Kidney (tissue), 14 donors: ENCODE data around the gene ANO6. TPM values are rescaled to one million over a fixed set of nuclear protein-coding genes. Genes with fewer than 3 reads are reported as not detected.

Source experiments
- DNase-seq, 5 donors: peaks; one replicate each; pipeline ENCODE4 v3.0.0-alpha.2; 2013 to 2020
- FAIRE-seq: peaks from 2 replicates; lab custom pipeline; 2012; peaks lifted over from hg19 to GRCh38; lab: Jason Lieb, UNC
- H3K27ac ChIP-seq, 2 donors: one replicate each; pipeline ENCODE4 v1.7.0; 2013; ENCODE audit warnings: low read depth in 2 of 2, low read length in 2 of 2, inconsistent platforms in 1 of 2
- H3K27me3 ChIP-seq: one replicate; pipeline ENCODE4 v1.7.1; 2013; ENCODE audit warnings: low read length, inconsistent platforms; ENCODE audit not compliant: control insufficient read depth, insufficient read depth
- H3K36me3 ChIP-seq, 3 donors: one replicate each; pipeline versions ENCODE4 v1.7.0 to v1.7.1; 2013; ENCODE audit warnings: low read length in 3 of 3, control low read depth in 1 of 3, inconsistent platforms in 1 of 3; ENCODE audit not compliant: insufficient read depth in 3 of 3, control insufficient read depth in 2 of 3
- H3K4me1 ChIP-seq, 3 donors: one replicate each; pipeline versions ENCODE4 v1.7.0 to v1.7.1; 2013; ENCODE audit warnings: low read length in 3 of 3, inconsistent platforms in 1 of 3, low read depth in 1 of 3; ENCODE audit not compliant: control insufficient read depth in 2 of 3, insufficient read depth in 2 of 3
- H3K4me3 ChIP-seq, 3 donors: one replicate each; pipeline versions ENCODE4 v1.7.0 to v1.8.1; 2013; ENCODE audit warnings: low read length in 3 of 3, control low read depth in 1 of 3, inconsistent platforms in 1 of 3
- H3K9ac ChIP-seq, 3 donors: one replicate each; pipeline versions ENCODE4 v1.7.0 to v1.7.1; 2013; ENCODE audit warnings: low read length in 3 of 3, control low read depth in 1 of 3, inconsistent platforms in 1 of 3
- H3K9me3 ChIP-seq, 3 donors: one replicate each; pipeline versions ENCODE4 v1.7.0 to v1.7.1; 2013; ENCODE audit warnings: low read length in 3 of 3, control low read depth in 1 of 3, inconsistent platforms in 1 of 3; ENCODE audit not compliant: control insufficient read depth in 2 of 3, insufficient read depth in 1 of 3
- intact Hi-C: fragments of 100-400 bp; cut with DNase I; formaldehyde crosslinking; loops from one replicate; pipeline ENCODE4 v1.11.1; 2022
- polyA plus RNA-seq: library from polyadenylated mRNA; stranded (reverse); fragments of 350-450 nt; fragmentation: Illumina TruSeq; extraction: RNeasy Lipid Tissue Mini Kit (QIAGEN cat#74804); gene quantifications from one replicate; pipeline ENCODE4 v1.2.3, GENCODE V29; 2014; ENCODE audit warnings: low read depth, low replicate concordance; ENCODE audit not compliant: insufficient read depth
- total RNA-seq: library from RNA; stranded (reverse); fragmentation: NEBNext Ultra II Directional; extraction: Animal tissue kit (Norgen Biotek cat#: 25700); gene quantifications from one replicate; pipeline ENCODE4 v1.2.1, GENCODE V29; 2021
- TF ChIP-seq, protein P1 (sequence below): IDR thresholded peaks from 3 replicates; pipeline ENCODE4 v1.5.1; 2012; ENCODE audit warnings: mild to moderate bottlenecking, moderate library complexity, borderline replicate concordance; ENCODE audit not compliant: insufficient read depth; ENCODE audit errors: extremely low read depth
- donor health status: control.
- donor health status: control.
- donor health status: control.
- donor health status: control.
- donor health status: control.
- donor health status: DM: yes; HTN: yes; CAD: no.
- donor health status: Normal renal cell carcinoma (clear cell type).

ANO6 gene
- total and polyA plus RNA-seq, 2 donors from 2014 or later = 17.2 to 46.3 TPM

DNA sequence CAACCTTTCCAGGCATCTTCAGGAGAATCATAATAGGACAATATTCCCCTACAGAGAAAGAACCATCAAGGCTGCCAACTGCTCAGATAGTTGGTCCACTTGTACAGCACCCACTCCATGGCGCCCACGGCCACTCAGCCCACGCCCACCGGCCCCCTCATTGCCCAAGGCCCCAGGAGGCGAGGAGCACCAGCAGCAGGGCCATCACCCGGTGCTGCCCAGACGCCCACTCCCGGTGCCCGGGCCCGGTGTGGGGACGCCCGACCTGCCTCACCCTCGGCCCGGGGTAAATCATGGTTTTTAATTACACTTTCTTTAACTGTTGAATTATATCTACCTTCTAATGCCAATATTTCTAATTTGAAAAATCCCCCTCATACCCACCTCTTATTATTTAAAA lies 41.3 kb upstream of the ANO6 start:
- intact Hi-C loops = no loop called here
- TF ChIP-seq, protein P1, sequence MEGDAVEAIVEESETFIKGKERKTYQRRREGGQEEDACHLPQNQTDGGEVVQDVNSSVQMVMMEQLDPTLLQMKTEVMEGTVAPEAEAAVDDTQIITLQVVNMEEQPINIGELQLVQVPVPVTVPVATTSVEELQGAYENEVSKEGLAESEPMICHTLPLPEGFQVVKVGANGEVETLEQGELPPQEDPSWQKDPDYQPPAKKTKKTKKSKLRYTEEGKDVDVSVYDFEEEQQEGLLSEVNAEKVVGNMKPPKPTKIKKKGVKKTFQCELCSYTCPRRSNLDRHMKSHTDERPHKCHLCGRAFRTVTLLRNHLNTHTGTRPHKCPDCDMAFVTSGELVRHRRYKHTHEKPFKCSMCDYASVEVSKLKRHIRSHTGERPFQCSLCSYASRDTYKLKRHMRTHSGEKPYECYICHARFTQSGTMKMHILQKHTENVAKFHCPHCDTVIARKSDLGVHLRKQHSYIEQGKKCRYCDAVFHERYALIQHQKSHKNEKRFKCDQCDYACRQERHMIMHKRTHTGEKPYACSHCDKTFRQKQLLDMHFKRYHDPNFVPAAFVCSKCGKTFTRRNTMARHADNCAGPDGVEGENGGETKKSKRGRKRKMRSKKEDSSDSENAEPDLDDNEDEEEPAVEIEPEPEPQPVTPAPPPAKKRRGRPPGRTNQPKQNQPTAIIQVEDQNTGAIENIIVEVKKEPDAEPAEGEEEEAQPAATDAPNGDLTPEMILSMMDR = no peak
- Histone ChIP-seq H3K36me3 (no peaks in the 10 kb centered on the region), H3K4me1 (no peaks in the 10 kb centered on the region), H3K4me3 (no peak overlapping the region), H3K27me3 (no peaks in the 10 kb centered on the region), H3K9me3 (peaks cover 0 to 19% (median 5%) of the 10 kb centered on the region in 3 donors), H3K27ac (no peak overlapping the region), H3K9ac (no peak overlapping the region)
- FAIRE-seq (no peak), DNase-seq (no peak)

DNA sequence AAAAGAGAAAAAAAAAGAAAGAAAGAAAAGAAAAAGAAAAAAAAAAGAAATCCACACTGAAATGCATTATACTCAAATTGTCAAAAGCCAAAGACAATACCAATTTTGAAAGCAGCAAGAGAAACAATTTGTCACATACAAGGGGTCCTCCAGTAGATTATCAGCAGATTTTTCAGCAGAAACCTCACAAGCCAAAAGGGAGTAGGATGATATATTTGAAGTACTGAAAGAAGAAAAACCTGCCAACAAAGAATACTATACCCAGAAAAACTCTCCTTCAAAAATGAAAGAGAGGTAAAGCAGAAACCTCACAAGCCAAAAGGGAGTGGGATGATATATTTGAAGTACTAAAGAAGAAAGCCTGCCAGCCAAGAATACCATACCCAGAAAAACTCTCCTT lies 37.1 kb upstream of the ANO6 start:
- Histone ChIP-seq H3K4me3 (no peak overlapping the region), H3K9me3 (peaks cover 0 to 19% (median 5%) of the 10 kb centered on the region in 3 donors), H3K36me3 (no peaks in the 10 kb centered on the region), H3K27me3 (no peaks in the 10 kb centered on the region), H3K9ac (no peak overlapping the region), H3K4me1 (no peaks in the 10 kb centered on the region), H3K27ac (no peak overlapping the region)
- DNase-seq (no peak), FAIRE-seq (no peak)
- TF ChIP-seq, protein P1 = no peak
- intact Hi-C loops = no loop called here

DNA sequence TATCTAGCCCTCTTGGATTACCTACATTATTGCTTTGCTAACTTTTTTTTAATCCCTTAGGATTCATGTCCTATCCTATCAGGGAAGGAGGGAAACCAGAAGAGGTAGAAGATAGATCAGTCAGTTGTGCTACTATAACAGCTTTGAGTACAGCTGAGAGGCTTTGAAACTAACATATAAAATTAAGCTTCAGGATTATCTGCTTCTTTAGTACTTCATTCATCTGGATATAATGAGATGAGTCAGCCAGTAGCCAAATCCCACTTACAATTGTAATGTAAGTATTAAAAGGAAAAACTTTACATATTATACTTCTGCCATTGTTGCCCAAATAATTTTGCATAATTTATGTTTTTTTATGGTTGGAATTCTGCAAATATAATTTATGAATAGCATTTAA lies 33.4 kb upstream of the ANO6 start:
- Histone ChIP-seq H3K27ac (no peak overlapping the region), H3K4me3 (no peak overlapping the region), H3K9ac (no peak overlapping the region), H3K27me3 (no peaks in the 10 kb centered on the region), H3K36me3 (no peaks in the 10 kb centered on the region), H3K4me1 (no peaks in the 10 kb centered on the region), H3K9me3 (peaks cover 0 to 14% (median 5%) of the 10 kb centered on the region in 3 donors)
- FAIRE-seq = no peak
- intact Hi-C loops = no loop called here
- DNase-seq = no peak
- TF ChIP-seq, protein P1 = no peak

DNA sequence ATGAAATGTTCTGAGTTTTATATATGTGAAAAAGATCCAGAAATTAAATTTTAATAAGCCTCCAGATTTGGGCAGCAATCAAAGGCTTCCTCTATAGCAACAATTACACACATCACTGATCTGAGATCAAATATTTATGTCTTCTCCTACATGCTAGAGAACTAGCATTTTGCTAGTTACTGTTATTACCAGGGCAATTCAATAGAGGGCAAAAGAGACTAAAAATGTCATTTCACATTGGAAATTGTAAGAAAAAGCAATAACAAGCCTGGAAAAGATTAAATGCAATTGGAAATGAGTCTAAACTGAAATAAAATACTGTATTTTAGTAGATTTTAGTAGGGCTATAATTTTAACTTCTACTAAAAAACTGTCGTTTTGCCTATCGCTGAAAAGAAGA lies 32.6 kb upstream of the ANO6 start:
- intact Hi-C loops = no loop called here

More for the DNA sequence above, 32.6 kb upstream of the ANO6 start:
- Histone ChIP-seq H3K4me3 (no peak overlapping the region), H3K9me3 (peaks cover 0 to 9% (median 5%) of the 10 kb centered on the region in 3 donors), H3K27me3 (no peaks in the 10 kb centered on the region), H3K9ac (no peak overlapping the region), H3K36me3 (no peaks in the 10 kb centered on the region), H3K27ac (no peak overlapping the region), H3K4me1 (no peaks in the 10 kb centered on the region)
- FAIRE-seq (no peak), DNase-seq (peak in 2 of 5 donors; percentile 18 to 27)
- TF ChIP-seq, protein P1 = peak; percentile 34
